GM18511 (cell line): ENCODE results near the gene GAP43.
"Not testable (repeated sequence)": the region's sequence is repeated elsewhere in the genome, so short reads cannot be mapped to it uniquely, and the experiment has no call there.

Source experiments
- ATAC-seq: cut with Tn5 transposase; IDR thresholded peaks from one replicate; pipeline ENCODE4 v1.9.1; 2021; ENCODE audit warnings: mild to moderate bottlenecking, moderate library complexity; ENCODE audit not compliant: unreplicated experiment

The GAP43 gene

GRCh38 chr3:115692887-115693524 lies 69.7 kb downstream of the GAP43 start:
- ATAC-seq, result peak; percentile 98

GRCh38 chr3:115693868-115694267 lies 70.6 kb downstream of the GAP43 start:
- no peak for ATAC-seq

- no peak for ATAC-seq
These were observed 71.8 kb downstream of the GAP43 start for GRCh38 chr3:115695090-115695489.

- no peak for ATAC-seq
These were observed 74.1 kb downstream of the GAP43 start for GRCh38 chr3:115697263-115698053.

- ATAC-seq, result no peak
These were observed 75.7 kb downstream of the GAP43 start for GRCh38 chr3:115698851-115699591.

GRCh38 chr3:115699706-115700105 lies 76.4 kb downstream of the GAP43 start:
- ATAC-seq, result no peak

GRCh38 chr3:115702598-115702997 lies 79.3 kb downstream of the GAP43 start:
- ATAC-seq, result no peak

- no peak for ATAC-seq
These were observed 81.5 kb downstream of the GAP43 start for GRCh38 chr3:115704661-115705338.

- ATAC-seq, result no peak
These were observed 83.1 kb downstream of the GAP43 start for GRCh38 chr3:115706311-115706829.

GRCh38 chr3:115708540-115708939 lies 85.2 kb downstream of the GAP43 start:
- ATAC-seq, result no peak

GRCh38 chr3:115709093-115709492 lies 85.8 kb downstream of the GAP43 start:
- ATAC-seq, result no peak

GRCh38 chr3:115709931-115710330 lies 86.6 kb downstream of the GAP43 start:
- ATAC-seq, result no peak

GRCh38 chr3:115710799-115711198 lies 87.5 kb downstream of the GAP43 start:
- no peak for ATAC-seq

- no peak for ATAC-seq
These were observed 89.6 kb downstream of the GAP43 start for GRCh38 chr3:115712871-115713270.

GRCh38 chr3:115713284-115713683 lies 90.0 kb downstream of the GAP43 start:
- ATAC-seq, result no peak

- ATAC-seq, result no peak
These were observed 92.0 kb downstream of the GAP43 start for GRCh38 chr3:115715241-115715745.

GRCh38 chr3:115720983-115721382 lies 97.7 kb downstream of the GAP43 start:
- no peak for ATAC-seq

- no peak for ATAC-seq
These were observed 102.5 kb downstream of the GAP43 start for GRCh38 chr3:115725800-115726199.

GRCh38 chr3:115727135-115727534 lies 103.8 kb downstream of the GAP43 start:
- ATAC-seq, result no peak

- no peak for ATAC-seq
These were observed 104.7 kb downstream of the GAP43 start for GRCh38 chr3:115728013-115728412.

GRCh38 chr3:115736341-115736740 lies 113.0 kb downstream of the GAP43 start:
- not testable (repeated sequence) for ATAC-seq
